Upper lobe of left lung (tissue), 4 donors: ENCODE measurements around the gene GALNT3.

Experiments used
- CTCF ChIP-seq, 6 experiments: fragments of 450-650 bp in 4 of 6; fragments of 200-600 bp in 2 of 6; sonication (generic) in 2 of 6; IDR thresholded peaks; one replicate each; pipeline ENCODE4 v1.5.1; 2016 to 2019; ENCODE audit warnings: antibody characterized with exemption in 6 of 6
- POLR2A ChIP-seq, 4 donors: fragments of 450-650 bp; IDR thresholded peaks; one replicate each; pipeline ENCODE4 v1.5.1; 2016 to 2017; ENCODE audit warnings: antibody characterized with exemption in 4 of 4, mild to moderate bottlenecking in 2 of 4
- POLR2AphosphoS5 ChIP-seq, 2 donors: sonication (generic); formaldehyde crosslinking; IDR thresholded peaks; one replicate each; pipeline ENCODE4 v1.5.1; 2017; ENCODE audit warnings: antibody characterized with exemption in 2 of 2

DNA sequence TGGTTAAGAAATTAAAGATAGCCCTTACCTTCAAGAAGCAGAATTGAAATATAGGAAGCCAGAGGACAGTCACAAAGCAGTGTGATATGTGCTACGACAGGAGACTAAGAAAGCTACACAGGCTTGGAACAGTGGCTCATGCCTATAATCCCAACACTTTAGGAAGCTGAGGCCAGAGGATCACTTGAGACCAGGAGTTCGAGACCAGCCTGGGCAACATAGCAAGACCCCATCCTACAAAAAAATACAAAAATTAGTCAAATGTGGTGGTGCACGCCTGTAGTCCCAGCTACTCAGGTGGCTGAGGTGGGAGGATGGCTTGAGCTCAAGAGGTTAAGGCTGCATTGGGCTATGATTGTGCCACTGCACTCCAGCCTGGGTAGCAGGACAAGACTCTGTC, 21.9 kb downstream of the GALNT3 start:
- TF ChIP-seq CTCF (IDR thresholded peaks at IDR 0.05) (no peak), POLR2AphosphoS5 (IDR thresholded peaks at IDR 0.05) (no peak), POLR2A (IDR thresholded peaks at IDR 0.05) (no peak)
